Renal cortical epithelial cell (primary cell): ENCODE results near the gene CBLIF. TPM values are rescaled to one million over a fixed set of nuclear protein-coding genes. Genes with fewer than 3 reads are reported as not detected.
"Not testable (repeated sequence)": the region's sequence is repeated elsewhere in the genome, so short reads cannot be mapped to it uniquely, and the experiment has no call there.

Experiments
- DNase-seq: peaks from one replicate; pipeline ENCODE4 v3.0.0-alpha.2; 2011; ENCODE audit warnings: low read depth
- total RNA-seq: library from RNA; depleted of rRNA; stranded (reverse); fragments of >200 nt; gene quantifications from 2 replicates; pipeline ENCODE4 v1.2.3, GENCODE V29; 2014

CBLIF gene
- not detected in 2 replicates for total RNA-seq

DNA sequence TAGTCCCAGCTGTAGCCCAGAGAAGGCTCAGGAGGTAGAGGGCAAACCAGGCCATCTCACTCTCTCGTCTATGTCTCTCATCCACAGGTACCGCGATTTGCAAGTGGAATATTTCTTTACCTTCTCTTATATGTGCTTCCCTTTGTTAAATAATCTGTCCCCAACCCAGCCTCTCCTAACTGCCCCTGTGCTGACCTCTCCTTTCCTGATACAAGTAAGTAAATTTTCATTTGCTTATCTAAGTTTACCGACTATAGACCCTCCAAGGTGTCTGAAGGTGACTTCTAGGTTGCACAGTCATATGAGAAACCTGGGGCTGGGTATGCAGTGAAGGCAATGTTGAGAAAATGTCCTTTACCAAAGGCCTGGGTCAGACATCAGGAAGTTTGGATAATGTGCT, at the start of gene CBLIF:
Gene CBLIF (minus strand): TSS at position 101 of the 400 bp plus-strand sequence. CDS start 46 bp downstream, at position 55.
- DNase-seq, result no peak

DNA sequence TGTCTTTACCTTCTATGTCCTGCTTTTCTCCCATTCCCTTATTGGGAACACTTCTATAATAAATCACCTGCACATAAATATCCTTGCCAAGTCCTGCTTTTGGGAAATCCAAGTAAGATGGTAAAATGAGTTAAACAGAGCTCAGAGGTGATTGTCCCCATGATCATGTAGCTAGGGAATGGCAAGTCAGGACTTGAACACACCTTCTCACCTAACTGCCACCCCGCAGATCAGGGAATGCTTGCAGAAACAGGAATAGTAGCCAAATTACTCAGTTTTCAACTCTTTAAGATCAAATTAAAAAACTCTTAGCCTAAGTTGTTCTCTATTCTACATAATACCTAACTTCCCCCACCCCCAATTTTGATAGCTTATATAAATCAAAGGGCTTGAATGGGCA, 49.3 kb upstream of the CBLIF start:
- DNase-seq, result no peak

DNA sequence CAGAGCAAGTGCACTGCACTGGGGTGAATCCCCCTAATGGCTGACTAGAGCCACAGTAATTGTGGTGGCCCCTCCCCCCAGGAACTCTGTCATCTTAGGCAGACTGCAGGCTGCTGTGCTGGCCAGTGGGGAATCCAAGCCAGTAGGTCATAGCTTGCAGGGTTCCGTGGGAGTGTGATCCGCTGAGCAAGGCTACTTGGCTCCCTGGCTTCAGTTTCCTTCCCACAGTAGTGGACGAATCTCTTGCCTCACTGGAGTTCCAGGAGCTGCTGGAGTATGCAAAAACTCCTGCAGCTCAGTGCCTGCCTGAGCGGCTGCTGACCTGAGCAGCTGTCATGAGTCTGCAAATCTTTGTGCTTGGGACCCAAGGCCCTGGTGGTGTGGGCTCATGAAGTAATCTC, 46.5 kb upstream of the CBLIF start:
- DNase-seq, result peak; percentile 83

DNA sequence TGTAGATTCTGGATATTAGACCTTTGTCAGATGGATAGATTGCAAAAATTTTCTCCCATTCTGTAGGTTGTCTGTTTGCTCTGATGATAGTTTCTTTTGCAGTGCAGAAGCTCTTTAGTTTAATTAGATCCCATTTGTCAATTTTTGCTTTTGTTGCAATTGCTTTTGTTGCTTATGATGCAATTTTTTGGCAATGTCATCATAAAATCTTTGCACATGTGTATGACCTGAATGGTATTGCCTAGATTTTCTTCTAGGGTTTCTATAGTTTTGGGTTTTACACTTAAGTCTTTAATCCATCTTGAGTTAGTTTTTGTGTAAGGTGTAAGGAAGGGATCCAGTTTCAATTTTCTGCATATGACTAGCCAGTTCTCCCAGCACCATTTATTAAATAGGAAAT, 41.9 kb upstream of the CBLIF start:
- not testable (repeated sequence) for DNase-seq

DNA sequence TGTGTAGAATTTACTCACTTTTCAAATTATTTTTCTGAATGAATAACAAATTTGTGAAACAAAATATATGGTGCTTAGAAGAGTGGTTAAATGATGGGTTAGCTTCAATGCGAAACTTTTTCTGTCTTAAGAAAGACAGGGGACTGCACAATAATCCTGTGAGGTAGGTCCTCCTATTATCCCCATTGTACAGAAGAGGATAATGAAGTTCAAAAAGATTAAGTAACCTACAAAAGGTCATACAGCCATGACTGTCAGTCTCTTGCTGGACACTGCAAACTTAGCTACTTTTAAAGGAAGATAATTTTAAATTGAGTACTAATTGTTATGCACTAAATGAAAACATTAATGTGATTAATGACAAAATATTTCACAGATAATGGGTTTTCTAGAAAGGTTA, 38.3 kb upstream of the CBLIF start:
- DNase-seq, result no peak

DNA sequence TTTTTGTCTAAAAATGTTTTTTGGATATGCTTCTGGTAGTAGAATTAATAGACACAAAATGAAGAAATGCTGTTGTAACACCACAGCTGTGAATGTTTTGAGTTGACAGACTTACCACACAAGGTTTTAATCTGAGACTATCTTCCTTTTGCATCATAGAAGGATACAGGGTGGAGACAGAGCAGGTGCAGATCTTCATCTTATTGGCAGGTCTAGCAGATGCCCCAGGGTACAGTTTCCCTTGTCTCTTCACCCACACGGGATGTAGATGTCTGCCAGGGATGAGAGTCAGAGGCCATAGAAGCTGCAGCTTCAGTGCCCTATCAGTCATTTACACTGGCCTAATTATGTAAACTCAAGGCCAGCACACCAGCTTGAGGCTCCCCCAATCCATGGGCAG, 34.3 kb upstream of the CBLIF start:
- DNase-seq, result no peak

DNA sequence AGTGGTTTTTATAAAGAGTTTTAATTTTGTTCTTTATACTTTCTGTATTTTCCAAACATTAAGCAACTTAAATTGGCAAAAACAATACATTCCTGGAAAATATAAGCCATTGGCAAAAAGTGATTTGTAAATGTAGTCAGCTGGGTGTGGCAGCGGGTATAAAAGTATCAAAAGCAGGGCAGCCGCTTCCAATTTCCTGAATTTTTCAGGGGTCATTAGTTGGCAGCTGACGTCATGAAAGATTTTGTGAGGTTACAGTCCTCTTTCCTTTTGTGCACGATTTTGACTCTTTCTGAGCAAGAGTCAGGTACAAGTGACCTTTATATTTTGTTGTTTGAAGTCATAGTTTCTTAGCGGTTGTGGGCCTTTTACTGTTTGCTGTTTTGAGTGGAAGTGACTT, 33.3 kb upstream of the CBLIF start, which contains the start of gene OOSP3:
Gene OOSP3 (plus strand): TSS at position 208 of the 400 bp plus-strand sequence. CDS start 27 bp downstream, at position 235.
- no peak for DNase-seq

DNA sequence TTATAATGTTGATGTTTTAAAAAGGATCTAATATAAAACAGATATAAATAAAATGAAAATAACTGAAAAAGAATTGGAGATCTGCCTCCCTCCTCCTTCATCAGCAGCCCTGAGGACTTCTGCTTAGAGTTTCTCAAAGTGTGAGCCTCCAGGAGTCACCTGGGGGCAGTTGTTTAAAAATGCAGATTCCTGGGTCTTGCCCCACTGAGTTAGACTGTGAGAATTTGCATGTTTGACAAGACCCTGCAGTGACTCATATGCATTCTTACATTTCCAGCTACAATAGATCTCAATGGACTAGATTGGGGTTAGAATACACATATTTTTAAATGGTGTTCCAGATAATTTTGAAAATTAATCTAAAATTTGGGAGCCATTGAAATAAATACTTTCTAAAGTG, 32.5 kb upstream of the CBLIF start:
- DNase-seq, result peak; percentile 48

DNA sequence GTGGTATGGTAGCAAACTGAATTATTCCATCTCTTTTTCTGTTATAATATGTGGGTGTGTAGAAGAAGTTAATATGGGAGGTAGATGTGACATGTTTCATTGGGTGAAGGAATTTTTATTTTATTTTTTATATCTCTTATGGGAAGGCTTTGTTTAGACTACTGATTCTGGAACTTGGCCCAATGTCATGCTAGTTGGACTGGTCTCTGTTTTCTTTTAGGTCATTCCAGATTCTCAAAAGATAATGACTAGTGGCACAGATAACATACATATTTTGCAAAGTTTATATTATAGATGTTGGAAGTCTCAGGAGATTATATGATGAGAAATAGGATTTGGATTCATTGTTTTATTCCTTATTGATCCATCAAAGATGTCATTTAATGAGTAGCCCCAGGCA, 32.0 kb upstream of the CBLIF start:
- DNase-seq, result no peak

DNA sequence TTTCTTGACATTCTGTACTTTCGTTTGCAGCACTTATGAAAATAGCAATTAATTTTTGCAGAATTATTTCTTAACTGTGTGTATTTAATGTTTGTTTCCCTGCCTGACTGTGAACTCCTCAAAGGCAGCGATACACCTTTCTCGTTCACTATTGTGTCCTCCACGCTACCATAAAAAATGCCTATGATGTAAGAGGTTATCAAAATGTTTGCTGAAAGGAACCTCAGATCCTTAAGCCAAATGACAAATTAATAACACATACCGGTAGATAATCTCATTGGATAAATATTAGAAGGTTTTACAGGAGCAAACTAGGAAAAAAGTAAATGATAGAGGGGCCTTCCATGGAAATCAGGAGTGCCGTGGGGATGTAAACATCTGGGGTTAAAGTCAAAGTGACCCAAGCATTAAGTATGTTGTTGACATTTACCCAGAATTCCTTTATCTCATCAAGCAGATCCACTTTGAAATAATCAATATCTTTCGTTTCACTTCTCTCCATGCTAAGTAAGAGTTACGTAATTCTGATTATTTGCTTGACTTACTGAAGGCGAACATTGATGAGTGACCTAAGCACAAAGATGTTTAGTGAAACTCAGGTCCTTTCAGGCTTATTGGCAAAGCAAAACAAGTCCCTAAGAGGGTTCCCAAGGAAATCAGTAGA, 30.7 kb upstream of the CBLIF start:
- DNase-seq, result no peak

DNA sequence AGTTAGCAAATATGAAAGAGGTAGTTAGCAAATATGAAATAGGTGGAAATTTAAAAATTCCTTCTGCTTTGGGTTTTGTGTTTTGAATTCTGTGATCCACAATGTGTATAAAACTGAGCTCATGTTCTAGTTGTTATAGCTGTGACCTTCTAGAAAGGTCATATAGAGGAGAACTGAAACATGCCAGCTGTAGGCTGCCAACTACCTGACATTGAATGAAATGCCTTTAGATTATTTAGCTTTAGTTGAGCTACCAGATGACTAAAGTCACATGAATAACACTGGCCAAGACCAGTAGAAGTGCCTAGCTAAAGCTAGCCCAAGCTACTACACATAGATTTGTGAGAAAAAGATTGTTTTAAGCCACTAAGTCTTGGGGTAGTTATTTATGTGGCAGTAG, 26.8 kb upstream of the CBLIF start:
- no peak for DNase-seq

DNA sequence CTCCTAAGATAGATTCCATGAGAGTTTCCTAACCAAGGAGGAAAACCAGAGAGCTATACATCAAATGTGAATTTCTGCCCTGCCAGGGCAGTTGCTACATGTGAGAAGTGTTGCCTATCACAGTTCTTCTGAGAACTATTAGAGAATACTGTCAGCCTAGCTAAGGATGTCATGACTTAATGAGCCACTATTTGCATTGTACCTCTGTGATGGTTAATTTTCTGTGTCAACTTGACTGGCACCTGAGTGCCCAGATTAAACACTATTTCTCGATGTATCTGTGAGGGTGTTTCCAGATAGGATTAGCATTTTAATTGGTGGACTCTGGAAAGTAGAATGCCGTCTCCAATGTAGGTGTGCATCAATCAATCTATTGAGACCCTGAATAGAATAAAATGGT, 22.6 kb upstream of the CBLIF start:
- no peak for DNase-seq

DNA sequence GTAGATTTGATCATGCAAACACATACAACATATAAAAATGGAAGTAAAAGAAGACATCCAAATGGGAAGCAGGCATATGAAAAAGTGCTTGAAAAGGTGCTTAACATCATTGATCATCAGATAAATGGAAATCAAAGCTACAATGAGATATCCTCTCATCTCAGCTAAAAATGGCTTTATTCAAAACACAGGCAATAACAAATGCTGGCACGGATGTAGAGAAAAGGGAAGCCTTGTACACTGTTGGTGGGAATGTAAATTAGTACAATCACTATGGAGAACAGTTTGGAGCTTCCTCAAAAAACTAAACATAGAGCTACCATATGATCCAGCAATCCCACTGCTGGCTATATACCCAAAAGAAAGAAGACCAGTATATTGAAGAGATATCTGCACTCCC, 21.5 kb upstream of the CBLIF start:
- DNase-seq, result no peak

DNA sequence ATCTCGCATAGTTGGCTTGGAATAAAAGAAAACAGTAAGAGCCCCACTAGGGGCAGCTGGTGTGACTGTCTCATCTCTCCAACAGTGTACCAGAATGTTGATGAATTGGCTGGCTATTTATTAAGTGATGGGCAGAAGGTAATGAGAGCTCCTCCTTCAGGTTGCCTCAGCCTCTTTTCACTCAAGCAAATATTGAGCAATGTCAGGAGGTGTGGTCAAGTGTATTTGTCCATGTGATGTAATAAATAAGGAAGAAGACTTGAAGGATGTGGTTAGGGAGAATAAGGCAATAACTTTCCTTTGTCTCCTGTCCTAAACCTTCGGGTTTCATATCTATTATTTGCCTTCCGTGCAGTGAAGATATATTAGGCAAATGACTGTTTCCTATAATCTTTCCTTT, 21.1 kb upstream of the CBLIF start, which contains the start of gene TCN1:
Gene TCN1 (minus strand): TSS at position 91 of the 400 bp plus-strand sequence. CDS start 17 bp downstream, at position 74.
- DNase-seq, result peak; percentile 91

DNA sequence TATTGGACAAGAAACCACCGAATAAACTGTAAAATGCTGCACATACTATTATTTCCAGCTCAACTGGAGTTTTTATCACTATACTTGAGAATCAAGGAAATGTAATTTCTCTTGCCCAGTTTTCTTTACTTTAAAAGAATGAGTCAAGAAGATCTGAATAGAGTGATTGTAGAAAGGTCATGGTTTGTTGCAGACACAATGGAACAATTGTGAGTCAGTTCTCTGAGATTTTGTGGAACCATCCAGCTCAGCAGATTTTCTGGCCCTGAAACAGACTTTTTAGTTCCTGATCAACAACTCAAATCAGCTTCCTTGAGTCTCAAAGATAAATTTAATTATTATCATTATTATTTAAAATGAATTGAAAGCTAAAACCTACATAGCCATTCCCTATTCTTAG, 19.7 kb upstream of the CBLIF start:
- peak; percentile 93 for DNase-seq

DNA sequence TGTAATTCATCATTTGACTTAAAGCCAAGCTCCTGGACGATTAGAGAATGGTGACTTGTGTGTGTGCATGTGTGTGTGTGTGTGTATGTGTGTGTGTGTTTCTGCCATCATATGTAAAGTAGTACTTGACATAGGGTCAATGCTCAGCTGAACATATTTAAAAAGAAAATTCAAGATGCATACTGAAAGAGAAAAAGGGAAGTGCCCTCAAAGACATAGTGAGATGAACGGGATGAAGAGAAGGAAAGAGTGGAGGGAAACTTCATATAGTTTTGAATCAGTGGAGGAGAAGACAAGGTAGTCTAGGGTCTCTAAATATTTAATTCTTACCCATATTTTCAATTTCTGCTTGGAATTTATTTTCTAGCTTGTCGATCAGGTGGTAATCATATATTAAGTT, 17.0 kb upstream of the CBLIF start:
- no peak for DNase-seq

DNA sequence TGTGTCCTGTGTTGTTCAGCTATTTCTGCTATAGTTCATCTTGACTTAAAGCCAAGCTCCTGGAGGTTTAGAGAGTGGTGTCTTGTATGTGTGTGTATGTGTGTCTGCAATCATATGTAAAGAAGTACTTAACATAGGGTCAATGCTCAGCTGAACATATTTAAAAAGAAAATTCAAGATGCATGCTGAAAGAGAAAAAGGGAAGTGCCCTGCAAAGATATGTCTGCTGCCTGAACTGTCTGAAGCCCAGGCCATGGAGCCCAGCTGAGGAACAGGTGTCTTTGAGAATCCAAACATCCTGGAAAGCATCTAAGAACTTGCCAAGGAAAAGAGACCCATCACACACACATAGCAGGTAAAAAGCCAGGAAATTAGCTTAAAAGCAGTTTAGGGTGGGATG, 14.4 kb upstream of the CBLIF start:
- DNase-seq, result no peak

DNA sequence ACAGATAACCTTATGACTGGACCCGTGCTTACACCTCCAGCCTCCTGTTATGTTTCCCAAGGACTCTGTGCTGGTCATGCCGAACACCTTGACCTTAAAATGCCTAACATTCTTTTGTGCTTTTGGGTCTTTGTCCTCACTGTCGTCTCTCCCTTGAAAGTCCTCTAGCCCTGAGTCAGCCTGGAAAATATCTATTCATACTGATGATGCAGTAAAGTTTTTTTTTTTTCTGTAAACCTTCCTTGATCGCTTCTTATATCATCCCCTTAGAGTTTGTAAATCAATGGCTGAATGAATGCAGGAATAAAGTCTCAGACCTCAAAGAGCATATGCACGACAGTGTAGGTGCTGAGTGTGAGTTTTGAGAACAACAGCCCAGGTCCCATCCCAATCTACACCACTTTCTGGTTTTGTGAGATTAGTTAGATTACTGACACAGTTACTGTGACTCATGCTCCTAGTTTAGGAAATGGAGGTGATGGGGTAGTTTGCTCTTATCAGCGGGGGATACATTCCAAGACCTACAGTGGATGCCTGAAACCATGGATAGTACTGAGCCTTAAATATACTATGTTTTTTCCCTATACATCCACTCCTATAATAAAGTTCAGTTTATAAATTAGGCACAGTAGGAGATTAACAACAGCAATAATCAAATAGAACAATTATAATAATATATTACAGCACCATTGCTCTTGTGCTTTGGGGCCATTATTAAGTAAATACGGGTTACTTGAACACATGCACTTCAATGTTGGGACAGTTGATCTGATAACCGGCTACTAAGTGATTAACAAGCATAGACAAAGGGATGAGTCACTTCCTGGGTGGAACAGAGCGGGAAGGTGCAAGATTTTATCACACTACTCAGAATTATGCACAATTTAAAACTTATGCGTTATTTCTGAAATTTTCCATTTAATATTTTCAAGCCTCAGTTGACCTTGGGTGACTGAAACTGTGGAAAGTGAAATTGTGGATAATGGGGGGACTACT, 12.4 kb upstream of the CBLIF start:
- DNase-seq, result peak; percentile 73

DNA sequence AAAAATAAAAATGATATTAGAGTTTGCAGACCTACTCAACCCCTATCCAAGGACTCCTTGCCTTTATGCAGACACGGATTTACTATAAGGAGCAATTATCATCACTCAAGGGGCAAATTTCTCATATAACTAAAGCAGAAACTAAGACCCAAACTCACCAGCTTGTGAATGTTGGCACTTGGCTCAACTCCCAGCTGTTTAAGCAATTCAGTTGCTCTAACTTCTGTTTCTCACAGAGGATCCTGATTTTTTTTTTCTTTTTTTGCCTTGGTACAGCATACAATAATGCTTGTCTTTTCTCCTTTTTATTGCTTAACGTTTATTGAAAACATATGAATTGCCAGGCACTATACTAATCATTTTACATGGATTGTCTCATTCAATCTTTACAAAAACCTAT, 9.6 kb upstream of the CBLIF start:
- DNase-seq, result peak; percentile 29

DNA sequence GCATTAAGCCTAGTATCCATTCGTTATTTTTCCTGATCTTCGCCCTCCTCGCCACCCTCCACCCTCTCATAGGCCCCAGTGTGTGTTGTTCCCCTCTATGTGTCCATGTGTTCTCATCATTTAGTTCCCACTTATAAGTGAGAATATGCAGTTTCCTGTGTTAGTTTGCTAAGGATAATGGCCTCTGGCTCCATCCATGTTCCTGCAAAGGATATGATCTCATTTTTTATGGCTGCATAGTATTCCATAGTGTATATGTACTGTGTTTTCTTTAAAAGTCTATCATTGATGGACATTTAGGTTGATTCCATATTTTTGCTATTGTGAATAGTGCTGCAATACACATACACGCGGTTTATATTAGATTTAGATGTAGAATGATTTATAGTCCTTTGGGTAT, 6.1 kb upstream of the CBLIF start:
- DNase-seq, result not testable (repeated sequence)

DNA sequence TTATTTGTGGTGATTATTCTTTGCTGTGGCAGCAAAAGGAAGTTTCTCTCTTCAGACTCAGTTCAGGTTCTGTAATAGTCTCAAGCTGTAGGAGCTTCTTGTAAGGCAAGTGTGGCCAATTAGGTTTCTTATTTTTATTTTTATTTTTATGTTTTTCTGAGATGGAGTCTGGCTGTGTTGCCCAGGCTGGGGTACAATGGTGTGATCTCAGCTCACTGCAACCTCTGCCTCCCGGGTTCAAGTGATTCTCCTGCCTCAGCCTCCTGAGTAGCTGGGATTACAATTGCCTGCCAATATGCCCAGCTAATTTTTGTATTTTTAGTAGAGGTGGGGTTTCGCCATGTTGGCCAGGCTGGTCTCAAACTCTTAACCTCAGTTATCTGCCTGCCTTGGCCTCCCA, 4.3 kb upstream of the CBLIF start:
- DNase-seq, result not testable (repeated sequence)

DNA sequence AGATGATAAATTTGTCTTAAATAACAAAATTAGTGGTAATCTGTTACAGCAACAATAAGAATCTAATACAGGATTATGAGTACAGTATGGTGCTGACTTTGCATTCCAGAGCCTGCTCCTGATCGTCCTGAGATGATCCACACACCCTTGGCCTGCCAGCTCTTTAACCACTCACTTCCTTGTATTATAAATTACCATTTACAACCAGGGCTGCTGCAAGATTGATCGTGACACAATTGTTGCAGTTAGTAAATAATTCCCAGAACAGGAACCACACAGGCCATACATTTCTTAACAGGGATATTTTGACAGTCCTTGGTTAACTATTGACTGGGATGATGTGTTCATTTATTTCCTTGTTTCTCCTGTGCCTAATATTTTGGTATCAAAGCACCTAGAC, 3.8 kb upstream of the CBLIF start:
- DNase-seq, result peak; percentile 99

DNA sequence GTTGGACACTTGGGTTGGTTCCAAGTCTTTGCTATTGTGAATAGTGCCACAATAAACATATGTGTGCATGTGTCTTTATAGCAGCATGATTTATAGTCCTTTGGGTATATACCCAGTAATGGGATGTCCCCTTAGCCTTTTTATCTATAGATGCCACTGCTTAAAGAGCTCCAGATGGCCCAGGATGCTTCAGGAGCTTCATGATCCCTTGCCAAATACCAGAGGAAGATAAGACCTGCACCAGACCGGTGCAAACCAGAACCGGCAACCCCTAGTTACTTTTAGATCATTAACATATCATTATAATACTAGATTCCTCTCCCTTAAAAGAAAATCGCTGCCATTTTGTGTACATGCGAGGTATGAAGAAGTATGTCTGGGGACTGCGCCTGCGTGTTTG, 3.1 kb upstream of the CBLIF start:
- DNase-seq, result not testable (repeated sequence)
